Measurements from ENCODE around the gene SCUBE2.
A peak's percentile ranks its signal among the peaks of the same experiment; 100 is the strongest.
"Not testable (repeated sequence)": the region's sequence is repeated elsewhere in the genome, so short reads cannot be mapped to it uniquely, and the experiment has no call there.

The SCUBE2 gene

DNA sequence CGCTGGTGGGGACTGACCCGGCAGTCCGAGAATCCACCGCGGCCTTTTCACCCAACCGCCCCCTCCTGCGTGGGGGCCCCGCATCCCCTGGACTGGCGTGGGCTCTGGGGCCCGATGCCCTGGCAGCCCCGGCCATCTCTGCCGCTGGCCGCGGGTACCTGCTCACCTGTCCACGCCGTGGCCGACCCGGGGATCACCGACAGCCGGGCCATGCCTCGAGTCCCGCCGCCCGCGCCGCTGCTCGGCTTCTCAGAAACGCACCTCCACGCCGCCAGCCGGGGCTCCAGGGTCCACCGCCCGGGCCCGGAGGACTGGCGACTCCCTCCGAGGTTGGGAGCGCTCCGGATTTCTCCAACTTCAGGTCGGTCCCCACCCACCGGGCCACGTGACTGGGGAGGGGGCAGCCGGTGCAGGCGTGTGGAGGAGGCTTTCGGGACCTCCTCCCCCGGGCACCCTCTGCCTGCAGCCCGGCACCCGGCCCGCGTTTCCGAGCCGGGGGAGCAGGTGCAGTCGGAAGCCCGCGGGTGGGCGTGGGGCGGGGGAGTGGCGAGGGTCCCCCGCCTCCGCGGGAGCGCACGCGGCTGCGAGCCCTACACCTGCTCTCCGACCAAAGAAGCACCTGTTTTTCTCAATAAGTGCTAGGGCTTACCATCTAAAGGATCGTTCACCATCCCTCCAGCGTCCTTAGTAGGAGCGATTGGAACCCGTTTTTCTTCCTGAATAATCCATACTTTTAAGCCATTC, 87.0 kb downstream of the SCUBE2 start:
- peak in 2 of 5 experiments; percentile 16 to 17 for DNase-seq

DNA sequence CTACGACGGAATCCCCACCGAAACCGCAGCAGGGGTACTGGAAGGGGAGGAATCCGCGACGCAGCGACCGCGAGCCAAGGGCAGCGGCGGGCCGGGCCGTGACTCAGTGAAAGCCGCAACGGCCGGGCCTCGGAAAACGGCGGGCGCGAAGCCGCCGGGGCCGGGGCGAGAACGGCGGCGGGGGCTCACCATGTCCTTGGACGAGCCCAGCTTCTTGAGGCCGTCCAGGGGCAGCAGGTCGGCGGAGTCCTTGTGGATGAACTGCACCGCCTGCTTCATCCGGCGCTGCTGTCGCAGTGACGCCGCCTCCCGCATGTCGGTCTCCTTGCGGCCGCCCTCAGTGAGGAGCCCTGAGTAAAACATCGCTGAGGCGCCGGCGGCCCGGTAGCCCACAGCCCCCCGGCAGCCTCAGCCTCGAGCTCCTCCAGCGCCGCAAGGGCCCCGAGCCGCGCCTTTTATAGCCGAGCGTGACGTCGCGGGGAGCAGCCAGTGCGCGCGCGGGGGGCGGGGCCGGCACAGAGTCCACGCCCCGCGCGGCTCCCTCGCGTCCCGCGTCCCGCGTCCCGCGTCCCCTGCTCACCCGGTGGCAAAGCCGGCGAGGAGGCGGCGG, 87.7 kb downstream of the SCUBE2 start, which contains the start of gene NRIP3:
TSS of gene NRIP3 (minus strand) at position 429 of the 610 bp plus-strand sequence. CDS start at position 363, 66 bp downstream.
- DNase-seq: peak; percentile 56 to 86 (median 79)

DNA sequence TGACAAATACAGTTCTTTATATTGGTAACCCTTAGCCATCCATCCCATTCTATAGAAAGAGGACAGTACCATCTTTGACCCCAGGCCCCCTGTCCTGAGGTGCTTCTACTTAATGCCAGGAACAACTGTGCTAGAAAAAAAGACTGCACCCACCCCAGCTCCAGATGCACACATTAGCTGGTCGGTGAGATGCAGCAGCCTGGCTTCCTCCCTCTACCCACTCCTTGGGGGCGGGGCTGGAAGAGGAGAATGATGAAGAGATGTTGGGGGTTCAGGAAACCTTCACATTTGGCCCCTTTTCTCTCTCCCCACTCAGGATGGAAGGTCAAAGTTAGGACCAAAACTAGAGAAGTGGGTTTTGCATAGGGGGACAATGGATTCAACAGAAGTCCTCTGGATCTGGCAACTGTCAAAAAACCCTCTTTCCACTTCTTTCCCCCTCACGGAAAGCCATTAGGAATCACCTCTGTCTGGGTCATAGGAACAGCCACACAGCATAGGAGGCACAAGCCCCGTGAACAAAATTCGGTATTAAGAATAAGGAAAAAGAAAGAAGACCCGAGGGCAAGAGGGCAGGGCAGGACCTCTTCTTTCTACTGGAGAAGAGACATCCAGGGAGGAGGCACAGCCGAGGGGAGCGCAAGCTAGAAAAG, 88.4 kb downstream of the SCUBE2 start:
- DNase-seq: peak in 1 of 5 experiments; percentile 36

DNA sequence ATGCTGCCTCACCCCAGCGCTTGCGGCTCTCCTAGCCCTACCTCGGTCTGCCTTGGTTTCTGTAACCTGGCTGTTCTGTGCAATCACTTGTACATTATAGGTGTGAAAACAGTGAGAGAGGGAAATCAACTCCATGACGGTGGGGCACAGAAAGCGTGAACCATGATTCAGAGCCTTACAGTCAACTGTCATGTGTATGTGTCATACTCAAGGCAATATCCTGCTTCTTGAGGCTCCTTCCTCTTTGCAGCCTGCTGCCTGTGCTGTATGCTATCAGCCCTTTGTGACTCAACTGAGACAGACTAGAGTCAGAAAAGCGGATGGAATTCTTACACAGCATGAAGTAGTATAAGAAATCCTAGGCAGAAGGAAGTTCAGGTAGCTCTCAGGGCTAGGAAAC, 89.7 kb downstream of the SCUBE2 start:
- DNase-seq: peak in 2 of 5 experiments; percentile 30 to 87

DNA sequence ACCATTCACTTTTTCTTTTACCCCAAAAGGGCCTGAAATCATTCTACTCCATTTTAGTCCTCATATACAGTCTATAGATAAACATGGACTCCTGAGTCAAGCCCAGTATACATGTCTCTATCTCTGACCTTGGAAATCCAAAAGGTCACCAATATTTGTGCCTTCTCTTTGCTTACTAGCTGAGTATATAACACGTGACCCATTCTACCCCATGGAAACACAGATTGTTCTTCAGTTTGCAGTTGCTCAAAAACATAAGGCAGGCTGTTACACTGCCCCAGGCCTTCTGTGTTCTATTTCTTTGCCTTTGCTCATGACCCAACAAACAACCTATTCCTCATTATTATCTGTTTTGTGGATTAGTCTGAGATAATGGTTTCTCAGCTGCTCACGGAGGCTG, 93.4 kb downstream of the SCUBE2 start:
- DNase-seq: no peak

DNA sequence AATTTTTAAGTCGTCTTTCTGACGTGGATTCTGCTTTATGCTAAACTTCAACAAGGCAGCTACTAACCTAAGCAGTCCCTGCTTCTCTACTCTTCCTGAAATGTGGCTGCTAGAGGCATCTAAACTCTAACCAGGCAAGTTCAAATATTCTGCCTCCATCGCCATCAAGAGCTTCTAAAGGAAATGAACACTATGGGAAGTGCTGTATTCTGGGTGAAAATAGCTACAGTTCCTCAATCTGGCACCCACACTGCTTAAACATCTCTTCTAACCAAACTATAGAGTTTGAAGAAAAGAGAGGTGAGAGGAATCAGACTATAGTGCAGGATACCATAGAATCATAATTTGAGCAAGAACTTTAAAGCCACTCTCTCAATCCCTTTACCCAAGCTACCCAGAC, 93.9 kb downstream of the SCUBE2 start:
- no peak for DNase-seq

DNA sequence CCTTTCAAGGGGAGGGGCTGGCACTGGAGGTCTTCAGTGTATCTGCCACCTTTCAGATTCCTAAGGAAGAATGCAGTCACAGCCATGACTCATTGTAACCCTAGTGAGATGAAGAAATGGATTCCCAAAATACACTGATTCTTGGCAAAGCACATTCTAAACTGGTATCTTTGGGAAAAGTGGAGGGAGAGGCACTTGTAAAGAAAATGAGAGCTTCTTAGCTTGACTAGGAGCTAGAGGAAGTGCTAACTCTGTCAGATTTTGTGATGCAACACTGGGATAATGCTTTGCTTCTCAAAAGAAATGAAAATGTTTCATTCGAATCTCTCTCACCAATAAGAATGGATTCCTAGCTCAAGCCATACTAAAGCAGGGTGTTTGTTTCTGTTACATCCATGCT, 101.9 kb downstream of the SCUBE2 start:
- no peak for DNase-seq

DNA sequence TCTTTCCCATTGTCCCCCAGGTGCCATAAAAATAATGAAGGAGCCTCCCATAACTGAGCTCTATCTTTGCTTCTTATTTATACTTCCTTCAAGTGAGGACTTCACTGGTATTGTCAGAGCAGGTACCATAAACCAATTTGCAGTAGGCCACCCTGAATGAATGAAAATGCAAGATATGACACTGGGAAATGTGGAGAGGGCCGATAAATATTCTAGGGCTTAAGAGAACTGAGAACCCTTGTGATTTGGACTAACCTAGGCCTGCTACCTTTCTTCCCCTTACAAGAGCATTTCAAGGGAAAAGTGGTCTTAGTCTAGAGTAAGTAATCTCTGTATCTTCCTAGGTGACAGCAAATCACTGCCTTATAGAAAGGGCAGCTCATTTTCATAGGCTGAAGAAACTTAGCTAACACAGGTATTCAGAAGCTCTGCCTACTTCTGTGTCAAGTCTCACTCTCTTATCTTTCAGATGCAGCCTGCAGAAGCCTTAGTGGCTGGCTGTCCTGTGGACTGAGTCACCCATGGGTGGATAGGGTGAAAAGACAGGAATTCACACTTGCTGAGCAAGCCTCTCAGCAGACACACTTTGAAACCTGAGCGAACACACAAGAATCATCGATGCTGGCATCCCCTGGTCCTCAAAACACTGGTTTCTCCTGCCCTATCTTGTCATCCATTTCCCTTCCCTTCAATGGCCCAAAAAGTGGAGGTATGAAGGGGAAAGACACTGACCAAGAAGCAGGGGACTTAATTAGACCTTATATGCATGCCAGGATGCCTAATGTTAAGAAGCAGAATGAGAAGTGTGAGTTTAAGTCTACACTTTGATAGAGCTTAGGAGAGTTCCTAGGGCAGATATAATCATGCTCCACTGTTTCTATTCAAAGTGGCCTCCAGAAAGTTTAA, 102.8 kb downstream of the SCUBE2 start:
- no peak for DNase-seq

DNA sequence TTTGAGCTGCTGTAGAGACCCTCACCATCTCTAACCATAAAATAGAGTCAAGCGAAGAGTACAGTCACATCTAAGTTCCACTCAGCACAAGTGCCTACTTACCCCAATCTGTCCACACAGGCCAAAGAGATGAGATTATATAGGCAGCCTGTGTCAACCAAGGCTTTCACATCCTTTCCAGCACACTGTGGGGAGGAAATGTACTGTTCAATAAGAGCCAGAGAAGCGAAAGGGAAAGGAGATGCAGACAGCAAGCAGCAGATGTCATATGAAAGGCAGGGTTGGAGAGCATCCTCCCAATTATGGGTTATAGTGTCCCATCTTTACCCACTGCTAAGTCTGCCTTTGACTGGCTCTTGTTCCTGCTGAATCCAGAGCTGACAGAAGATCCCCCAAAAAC, 104.0 kb downstream of the SCUBE2 start:
- peak in 1 of 5 experiments; percentile 57 for DNase-seq

DNA sequence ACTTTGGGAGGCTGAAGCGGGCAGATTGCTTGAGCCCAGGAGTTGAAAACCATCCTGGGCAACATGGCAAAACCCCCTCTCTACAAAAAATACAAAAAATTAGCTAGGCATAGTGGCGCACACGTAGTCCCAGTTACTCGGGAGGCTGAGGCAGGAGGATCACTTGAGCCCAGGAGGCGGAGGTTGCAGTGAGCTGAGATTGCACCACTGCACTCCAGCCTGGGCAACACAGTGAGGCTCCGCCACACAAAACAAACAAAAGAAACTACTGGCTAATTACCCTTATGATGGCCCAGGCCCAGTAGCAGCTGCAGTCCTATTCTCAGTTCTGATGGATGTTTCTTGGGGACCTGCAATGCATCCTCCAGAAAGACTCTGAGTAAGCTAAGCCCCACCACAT, 104.6 kb downstream of the SCUBE2 start:
- not testable (repeated sequence) for DNase-seq

DNA sequence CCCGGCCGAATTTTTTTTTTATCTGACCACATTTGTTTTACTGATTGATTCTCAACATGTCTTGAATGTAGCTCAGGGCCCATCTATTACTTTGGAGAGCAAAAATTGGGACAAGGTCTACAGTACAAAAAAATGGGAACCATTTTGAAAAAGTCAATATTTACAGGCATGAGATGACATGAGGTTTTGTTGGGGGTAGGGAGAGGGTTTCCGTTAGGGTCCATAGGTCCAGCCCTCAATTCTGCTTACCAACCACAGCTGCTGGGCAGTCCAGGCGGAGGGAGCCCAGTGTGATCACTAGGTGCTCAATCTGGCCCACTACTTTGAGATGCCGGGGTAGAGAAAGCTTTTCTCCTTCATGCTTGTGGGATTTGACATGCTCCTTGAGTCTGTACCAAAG, 105.9 kb downstream of the SCUBE2 start:
- no peak for DNase-seq

DNA sequence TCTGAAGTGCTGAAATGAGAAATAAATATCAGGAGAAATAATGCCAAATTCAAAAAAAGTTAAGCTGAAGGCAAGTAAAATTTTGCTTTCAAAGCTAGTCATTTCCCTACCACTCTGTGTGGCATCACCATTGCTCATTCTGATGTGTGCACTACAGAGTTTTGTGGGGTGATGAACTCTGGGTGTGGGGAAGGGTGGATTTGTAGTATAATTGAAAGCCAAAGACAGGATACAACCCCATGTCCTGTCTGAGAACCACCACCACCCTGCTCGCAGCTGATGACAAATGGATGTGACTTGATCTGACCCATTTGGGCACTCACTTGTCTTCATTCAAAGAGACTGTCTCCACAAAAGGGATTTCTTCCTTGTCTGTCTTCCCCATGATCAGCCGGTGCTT, 107.8 kb downstream of the SCUBE2 start:
- DNase-seq: peak in 1 of 5 experiments; percentile 38

DNA sequence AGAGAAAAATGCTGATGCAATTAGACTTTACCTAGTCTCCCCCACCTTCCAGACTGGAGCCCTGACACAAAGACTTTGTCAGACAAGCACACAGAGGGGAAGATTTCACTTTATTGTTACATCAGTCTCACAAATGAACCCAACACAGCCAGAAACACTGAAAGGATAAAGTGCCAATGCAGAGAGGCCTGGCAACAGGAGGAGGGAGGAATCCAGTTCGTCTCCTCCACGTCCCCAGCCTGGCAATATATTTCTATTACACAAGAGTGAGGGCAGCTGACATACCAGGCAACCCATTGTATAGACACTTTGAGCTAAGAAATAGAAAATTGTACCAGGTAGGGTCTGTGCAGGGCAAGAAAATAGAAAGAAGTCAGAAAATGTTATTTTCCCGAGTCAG, 110.9 kb downstream of the SCUBE2 start:
- DNase-seq: no peak

DNA sequence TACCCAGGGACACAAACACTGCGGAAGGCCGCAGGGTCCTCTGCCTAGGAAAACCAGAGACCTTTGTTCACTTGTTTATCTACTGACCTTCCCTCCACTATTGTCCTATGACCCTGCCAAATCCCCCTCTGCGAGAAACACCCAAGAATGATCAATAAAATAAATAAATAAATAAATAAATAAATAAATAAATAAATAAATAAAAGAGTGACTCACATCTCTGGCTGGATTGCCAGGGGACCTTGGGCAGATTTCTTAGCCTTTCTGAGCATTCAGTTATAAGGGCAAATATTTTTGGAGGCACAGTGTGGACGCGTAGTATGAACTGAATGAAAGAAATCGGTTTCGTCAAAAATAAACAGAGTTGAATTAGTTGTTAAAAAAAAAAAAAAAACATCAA, 112.0 kb downstream of the SCUBE2 start:
- DNase-seq: not testable (repeated sequence)

DNA sequence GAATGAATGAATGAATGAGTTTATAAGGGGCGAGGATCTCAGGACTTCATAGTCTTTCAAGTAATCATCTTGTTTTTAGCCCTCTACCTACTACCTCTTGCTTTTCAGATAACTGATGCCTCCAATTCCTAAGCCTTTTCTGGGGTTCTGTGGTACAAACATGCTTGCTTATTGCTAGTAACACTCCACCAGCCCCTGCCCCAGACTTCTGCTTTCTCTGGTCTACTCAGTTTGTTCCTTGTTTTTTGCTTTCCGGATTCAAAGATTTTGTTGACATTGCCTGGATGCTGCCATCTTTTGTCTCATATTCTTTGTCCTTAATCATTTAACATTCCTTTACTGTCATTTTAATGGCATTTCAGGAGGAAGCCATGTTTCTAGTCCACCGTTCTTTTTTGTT, 118.3 kb downstream of the SCUBE2 start:
- DNase-seq: no peak

DNA sequence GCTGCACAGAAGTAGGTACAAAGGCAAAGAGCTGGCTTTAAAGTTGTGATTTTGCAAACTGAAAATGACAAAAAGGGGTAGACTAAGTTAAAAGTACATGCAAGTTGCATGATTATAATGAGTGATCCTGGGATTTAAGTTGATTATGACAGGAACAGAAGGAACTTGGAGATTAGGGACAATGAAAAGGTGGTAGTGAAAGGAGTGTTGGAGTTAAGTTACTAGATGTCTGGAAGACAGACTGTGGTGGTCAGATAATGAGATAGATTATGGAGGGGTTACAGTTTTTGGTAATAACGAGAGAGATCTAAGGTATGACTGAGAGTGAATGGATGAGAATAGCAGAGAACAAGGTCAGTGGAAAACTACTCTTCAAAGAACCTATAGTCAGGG, 119.5 kb downstream of the SCUBE2 start:
- no peak for DNase-seq

DNA sequence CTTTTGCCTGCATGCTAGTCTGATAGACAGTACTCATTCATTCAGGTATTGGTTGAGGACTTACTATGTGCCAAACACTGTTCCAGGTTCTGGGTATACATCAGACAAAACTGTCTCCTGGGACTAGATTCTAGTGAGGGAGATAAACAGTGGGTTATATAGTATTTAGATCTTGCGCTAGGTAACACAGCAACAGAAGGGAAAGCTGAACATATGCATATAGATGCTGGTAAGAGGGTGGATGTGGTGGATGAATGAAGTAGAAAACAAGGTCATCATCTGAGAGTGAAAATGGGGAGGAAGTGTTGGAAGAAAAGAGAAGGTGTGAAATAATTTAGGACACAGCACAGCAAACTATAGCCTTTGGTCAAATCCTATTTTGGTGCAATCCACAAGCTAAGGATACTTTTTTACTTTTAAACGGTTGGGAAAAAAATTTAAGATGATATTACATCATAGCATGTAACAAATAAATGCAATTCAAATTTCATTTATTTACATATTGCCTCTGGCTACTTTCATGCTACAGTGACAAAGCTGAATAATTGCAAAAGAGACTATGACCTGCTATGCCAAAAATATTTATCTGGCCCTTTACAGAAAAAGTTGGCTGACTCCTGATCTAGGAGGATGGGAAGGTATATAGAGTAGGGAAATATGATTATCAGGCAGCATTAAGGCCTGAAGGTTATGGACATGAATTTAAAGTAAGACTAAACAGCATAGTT, 120.0 kb downstream of the SCUBE2 start:
- no peak for DNase-seq

All from T-helper 2 cell (primary cell).